ENCODE results near the gene FOSB. TPM values are rescaled to one million over a fixed set of nuclear protein-coding genes. Genes with fewer than 3 reads are reported as not detected.

FOSB gene
- total and polyA plus RNA-seq, 9 of the 15 experiments (the other 6 are each of a cell fraction or from before 2014, with no cell fraction given) = 0.11 to 2.7 (median 0.73) TPM

DNA sequence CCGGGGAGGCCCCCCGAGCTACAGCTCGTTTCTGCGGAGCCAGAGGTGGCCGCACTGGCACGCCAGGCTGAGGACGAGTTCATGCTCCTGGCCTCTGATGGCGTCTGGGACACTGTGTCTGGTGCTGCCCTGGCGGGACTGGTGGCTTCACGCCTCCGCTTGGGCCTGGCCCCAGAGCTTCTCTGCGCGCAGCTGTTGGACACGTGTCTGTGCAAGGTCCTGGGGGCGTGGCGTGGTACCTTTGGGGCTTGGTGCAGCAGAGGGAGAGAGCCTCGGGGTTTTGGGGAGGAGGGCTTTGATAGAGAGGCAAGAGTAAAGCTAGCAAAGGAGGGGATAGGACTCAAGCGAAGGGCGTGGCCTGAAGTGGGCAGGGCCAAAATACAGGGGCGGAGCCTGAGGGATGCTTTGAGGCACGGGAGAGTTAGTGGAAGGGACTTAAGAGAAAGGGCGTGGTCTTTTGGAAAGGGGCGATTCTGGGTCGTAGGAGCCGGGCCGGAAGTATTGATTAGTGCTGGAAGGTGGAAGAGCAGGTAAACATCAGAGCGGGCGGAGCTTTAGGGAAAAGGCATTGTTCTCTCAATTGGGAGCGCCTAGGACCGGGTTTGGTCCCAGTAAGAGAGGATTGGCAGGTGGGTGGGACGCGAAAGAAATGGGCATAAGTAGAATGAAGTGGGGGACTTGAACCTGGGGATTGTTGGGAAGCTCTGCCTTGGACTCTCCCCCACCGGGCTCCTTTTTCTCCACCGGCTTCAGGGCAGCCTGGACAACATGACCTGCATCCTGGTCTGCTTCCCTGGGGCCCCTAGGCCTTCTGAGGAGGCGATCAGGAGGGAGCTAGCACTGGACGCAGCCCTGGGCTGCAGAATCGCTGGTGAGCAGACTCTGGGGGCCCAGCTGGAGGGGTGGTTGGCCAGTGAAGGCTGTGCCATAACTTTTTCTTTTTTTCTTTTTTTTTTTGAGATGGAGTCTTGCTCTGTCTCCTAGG, 31.7 kb downstream of the FOSB start (continued):
- TF ChIP-seq TCF7 (IDR thresholded peaks at IDR 0.05; ENCODE audit: borderline replicate concordance) = no peak
- TF ChIP-seq ZNF707 (CRISPR knock-in tag; conservative IDR thresholded peaks at IDR 0.05) = no peak
- TF ChIP-seq GATA2 (CRISPR knock-in tag; IDR thresholded peaks at IDR 0.05) = no peak
- TF ChIP-seq TSC22D4 (tag; IDR thresholded peaks at IDR 0.05) = no peak
- TF ChIP-seq HSF4 (CRISPR knock-in tag; IDR thresholded peaks at IDR 0.05; ENCODE audit: borderline replicate concordance) = no peak
- TF ChIP-seq SP1 (CRISPR knock-in tag; IDR thresholded peaks at IDR 0.05) = peak; percentile 68
- TF ChIP-seq, protein P1, sequence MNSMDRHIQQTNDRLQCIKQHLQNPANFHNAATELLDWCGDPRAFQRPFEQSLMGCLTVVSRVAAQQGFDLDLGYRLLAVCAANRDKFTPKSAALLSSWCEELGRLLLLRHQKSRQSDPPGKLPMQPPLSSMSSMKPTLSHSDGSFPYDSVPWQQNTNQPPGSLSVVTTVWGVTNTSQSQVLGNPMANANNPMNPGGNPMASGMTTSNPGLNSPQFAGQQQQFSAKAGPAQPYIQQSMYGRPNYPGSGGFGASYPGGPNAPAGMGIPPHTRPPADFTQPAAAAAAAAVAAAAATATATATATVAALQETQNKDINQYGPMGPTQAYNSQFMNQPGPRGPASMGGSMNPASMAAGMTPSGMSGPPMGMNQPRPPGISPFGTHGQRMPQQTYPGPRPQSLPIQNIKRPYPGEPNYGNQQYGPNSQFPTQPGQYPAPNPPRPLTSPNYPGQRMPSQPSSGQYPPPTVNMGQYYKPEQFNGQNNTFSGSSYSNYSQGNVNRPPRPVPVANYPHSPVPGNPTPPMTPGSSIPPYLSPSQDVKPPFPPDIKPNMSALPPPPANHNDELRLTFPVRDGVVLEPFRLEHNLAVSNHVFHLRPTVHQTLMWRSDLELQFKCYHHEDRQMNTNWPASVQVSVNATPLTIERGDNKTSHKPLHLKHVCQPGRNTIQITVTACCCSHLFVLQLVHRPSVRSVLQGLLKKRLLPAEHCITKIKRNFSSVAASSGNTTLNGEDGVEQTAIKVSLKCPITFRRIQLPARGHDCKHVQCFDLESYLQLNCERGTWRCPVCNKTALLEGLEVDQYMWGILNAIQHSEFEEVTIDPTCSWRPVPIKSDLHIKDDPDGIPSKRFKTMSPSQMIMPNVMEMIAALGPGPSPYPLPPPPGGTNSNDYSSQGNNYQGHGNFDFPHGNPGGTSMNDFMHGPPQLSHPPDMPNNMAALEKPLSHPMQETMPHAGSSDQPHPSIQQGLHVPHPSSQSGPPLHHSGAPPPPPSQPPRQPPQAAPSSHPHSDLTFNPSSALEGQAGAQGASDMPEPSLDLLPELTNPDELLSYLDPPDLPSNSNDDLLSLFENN (IDR thresholded peaks at IDR 0.05; ENCODE audit: low read depth in 2 of 2, low read length in 2 of 2) = no peak
- no peak for TF ChIP-seq RBM15 (IDR thresholded peaks at IDR 0.05; ENCODE audit: insufficient read depth, low read length)
- TF ChIP-seq ZNF347 (CRISPR knock-in tag; IDR thresholded peaks at IDR 0.05; ENCODE audit: low read depth) = no peak
- TF ChIP-seq, protein P2, sequence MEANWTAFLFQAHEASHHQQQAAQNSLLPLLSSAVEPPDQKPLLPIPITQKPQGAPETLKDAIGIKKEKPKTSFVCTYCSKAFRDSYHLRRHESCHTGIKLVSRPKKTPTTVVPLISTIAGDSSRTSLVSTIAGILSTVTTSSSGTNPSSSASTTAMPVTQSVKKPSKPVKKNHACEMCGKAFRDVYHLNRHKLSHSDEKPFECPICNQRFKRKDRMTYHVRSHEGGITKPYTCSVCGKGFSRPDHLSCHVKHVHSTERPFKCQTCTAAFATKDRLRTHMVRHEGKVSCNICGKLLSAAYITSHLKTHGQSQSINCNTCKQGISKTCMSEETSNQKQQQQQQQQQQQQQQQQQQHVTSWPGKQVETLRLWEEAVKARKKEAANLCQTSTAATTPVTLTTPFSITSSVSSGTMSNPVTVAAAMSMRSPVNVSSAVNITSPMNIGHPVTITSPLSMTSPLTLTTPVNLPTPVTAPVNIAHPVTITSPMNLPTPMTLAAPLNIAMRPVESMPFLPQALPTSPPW (CRISPR knock-in tag; IDR thresholded peaks at IDR 0.05) = no peak
- TF ChIP-seq STAG1 (CRISPR knock-in tag; IDR thresholded peaks at IDR 0.05; ENCODE audit: borderline replicate concordance) = peak; percentile 14; the same call in 1 of the 2 replicates
- peak; percentile 27; the same call in 1 of the 2 replicates for TF ChIP-seq NFIC (IDR thresholded peaks at IDR 0.05)
- no peak for TF ChIP-seq KHSRP (IDR thresholded peaks at IDR 0.05)
- TF ChIP-seq, protein P3, sequence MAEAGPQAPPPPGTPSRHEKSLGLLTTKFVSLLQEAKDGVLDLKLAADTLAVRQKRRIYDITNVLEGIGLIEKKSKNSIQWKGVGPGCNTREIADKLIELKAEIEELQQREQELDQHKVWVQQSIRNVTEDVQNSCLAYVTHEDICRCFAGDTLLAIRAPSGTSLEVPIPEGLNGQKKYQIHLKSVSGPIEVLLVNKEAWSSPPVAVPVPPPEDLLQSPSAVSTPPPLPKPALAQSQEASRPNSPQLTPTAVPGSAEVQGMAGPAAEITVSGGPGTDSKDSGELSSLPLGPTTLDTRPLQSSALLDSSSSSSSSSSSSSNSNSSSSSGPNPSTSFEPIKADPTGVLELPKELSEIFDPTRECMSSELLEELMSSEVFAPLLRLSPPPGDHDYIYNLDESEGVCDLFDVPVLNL (CRISPR knock-in tag; IDR thresholded peaks at IDR 0.05; ENCODE audit: low read depth) = no peak
- TF ChIP-seq EP400 (IDR thresholded peaks at IDR 0.05) = 0 out of 2 replicates have a peak, but pooled peaks have one; percentile 15
